ENCODE results near the gene ADA.
"Not testable (repeated sequence)": the region's sequence is repeated elsewhere in the genome, so short reads cannot be mapped to it uniquely, and the experiment has no call there.

Gene ADA
- 32.8 to 36.7 reads per million in 2 donors for total RNA-seq

- DNase-seq: peak; percentile 46
Measured at GRCh38 chr20:44651684-44652423, at the start of gene ADA. Gene ADA (minus strand): TSS chr20:44651699. CDS start chr20:44651607, 92 bp downstream.

GRCh38 chr20:44700306-44700705, 48.8 kb upstream of the ADA start:
- no peak for DNase-seq

- DNase-seq: no peak
Measured at GRCh38 chr20:44698351-44698750, 46.9 kb upstream of the ADA start.

- DNase-seq: not testable (repeated sequence)
Measured at GRCh38 chr20:44697041-44697440, 45.5 kb upstream of the ADA start.

- DNase-seq: no peak
Measured at GRCh38 chr20:44696315-44696714, 44.8 kb upstream of the ADA start.

GRCh38 chr20:44695674-44696300, 44.3 kb upstream of the ADA start:
- DNase-seq: no peak

GRCh38 chr20:44695295-44695673, 43.8 kb upstream of the ADA start:
- no peak for DNase-seq

- DNase-seq: no peak
Measured at GRCh38 chr20:44694159-44694558, 42.7 kb upstream of the ADA start.

- DNase-seq: no peak
Measured at GRCh38 chr20:44693627-44694026, 42.1 kb upstream of the ADA start.

- DNase-seq: no peak
Measured at GRCh38 chr20:44692932-44693480, 41.5 kb upstream of the ADA start.

- no peak for DNase-seq
Measured at GRCh38 chr20:44691424-44692423, 40.2 kb upstream of the ADA start.

GRCh38 chr20:44690781-44691423, 39.4 kb upstream of the ADA start:
- no peak for DNase-seq

- DNase-seq: no peak
Measured at GRCh38 chr20:44689809-44690208, 38.3 kb upstream of the ADA start.

- no peak for DNase-seq
Measured at GRCh38 chr20:44688053-44688625, 36.6 kb upstream of the ADA start.

GRCh38 chr20:44686934-44687333, 35.4 kb upstream of the ADA start:
- no peak for DNase-seq

- DNase-seq: no peak
Measured at GRCh38 chr20:44684047-44684967, 32.8 kb upstream of the ADA start.

- peak; percentile 20 for DNase-seq
Measured at GRCh38 chr20:44683263-44684046, 32.0 kb upstream of the ADA start.

- DNase-seq: no peak
Measured at GRCh38 chr20:44681796-44682566, 30.5 kb upstream of the ADA start.

GRCh38 chr20:44678990-44679611, 27.6 kb upstream of the ADA start:
- DNase-seq: no peak
